Erythroblast (primary cell): ENCODE results near the gene ILF3.

Experiments
- DNase-seq, 2 experiments: peaks; one replicate each; lab custom pipeline; 2025; lab: John Stamatoyannopoulos, UW
- GATA1 ChIP-seq: IDR thresholded peaks from 2 replicates; pipeline ENCODE4 v1.6.1; 2011; ENCODE audit warnings: low read depth, mild to moderate bottlenecking, control low read depth, low read length, moderate library complexity
- POLR2A ChIP-seq: IDR thresholded peaks from 2 replicates; pipeline ENCODE4 v1.6.1; 2011; ENCODE audit warnings: mild to moderate bottlenecking, low read length

Gene ILF3

GRCh38 chr19:10677751-10678150, 23.6 kb downstream of the ILF3 start:
- TF ChIP-seq GATA1, result no peak
- TF ChIP-seq POLR2A, result no peak
- DNase-seq, result peak; percentile 71 to 86

- DNase-seq, result no peak
- TF ChIP-seq POLR2A (no peak), GATA1 (no peak)
Measured at GRCh38 chr19:10678813-10679212, 24.7 kb downstream of the ILF3 start.

- no peak for DNase-seq
- TF ChIP-seq POLR2A (no peak), GATA1 (no peak)
Measured at GRCh38 chr19:10679743-10680142, 25.6 kb downstream of the ILF3 start.

GRCh38 chr19:10680545-10681135, 26.5 kb downstream of the ILF3 start:
- no peak for TF ChIP-seq GATA1
- TF ChIP-seq POLR2A, result no peak
- no peak for DNase-seq

- no peak for TF ChIP-seq GATA1
- no peak for TF ChIP-seq POLR2A
- DNase-seq, result no peak
Measured at GRCh38 chr19:10681658-10682057, 27.5 kb downstream of the ILF3 start.

- TF ChIP-seq GATA1 (no peak), POLR2A (no peak)
- no peak for DNase-seq
Measured at GRCh38 chr19:10682397-10683063, 28.4 kb downstream of the ILF3 start.

- TF ChIP-seq POLR2A (no peak), GATA1 (no peak)
- no peak for DNase-seq
Measured at GRCh38 chr19:10683064-10683426, 28.9 kb downstream of the ILF3 start.

- no peak for DNase-seq
- TF ChIP-seq POLR2A, result no peak
- TF ChIP-seq GATA1, result no peak
Measured at GRCh38 chr19:10683582-10683981, 29.4 kb downstream of the ILF3 start.

GRCh38 chr19:10685210-10685609, 31.1 kb downstream of the ILF3 start:
- no peak for DNase-seq
- no peak for TF ChIP-seq GATA1
- TF ChIP-seq POLR2A, result no peak

GRCh38 chr19:10686193-10686592, 32.0 kb downstream of the ILF3 start:
- TF ChIP-seq POLR2A (no peak), GATA1 (no peak)
- DNase-seq, result no peak

- no peak for DNase-seq
- TF ChIP-seq POLR2A (no peak), GATA1 (no peak)
Measured at GRCh38 chr19:10686661-10687517, 32.7 kb downstream of the ILF3 start.

- DNase-seq, result no peak
- no peak for TF ChIP-seq GATA1
- no peak for TF ChIP-seq POLR2A
Measured at GRCh38 chr19:10687518-10688288, 33.6 kb downstream of the ILF3 start.

- DNase-seq, result no peak
- no peak for TF ChIP-seq GATA1
- no peak for TF ChIP-seq POLR2A
Measured at GRCh38 chr19:10688545-10689280, 34.6 kb downstream of the ILF3 start.

- TF ChIP-seq GATA1 (no peak), POLR2A (no peak)
- DNase-seq, result no peak
Measured at GRCh38 chr19:10690341-10690781, 36.2 kb downstream of the ILF3 start.
